Measurements from ENCODE around the gene LPP. TPM values are rescaled to one million over a fixed set of nuclear protein-coding genes. Genes with fewer than 3 reads are reported as not detected.

The LPP gene
- total RNA-seq, 1 experiment from 2014 or later, result 54.0 TPM

- TF ChIP-seq EGR1 (IDR thresholded peaks at IDR 0.05; ENCODE audit: low read depth) (no peak), POLR2AphosphoS5 (IDR thresholded peaks at IDR 0.05; ENCODE audit: low read depth, low read length) (no peak), CBX3 (IDR thresholded peaks at IDR 0.05; ENCODE audit: low read depth) (no peak)
- TF ChIP-seq, protein P1, sequence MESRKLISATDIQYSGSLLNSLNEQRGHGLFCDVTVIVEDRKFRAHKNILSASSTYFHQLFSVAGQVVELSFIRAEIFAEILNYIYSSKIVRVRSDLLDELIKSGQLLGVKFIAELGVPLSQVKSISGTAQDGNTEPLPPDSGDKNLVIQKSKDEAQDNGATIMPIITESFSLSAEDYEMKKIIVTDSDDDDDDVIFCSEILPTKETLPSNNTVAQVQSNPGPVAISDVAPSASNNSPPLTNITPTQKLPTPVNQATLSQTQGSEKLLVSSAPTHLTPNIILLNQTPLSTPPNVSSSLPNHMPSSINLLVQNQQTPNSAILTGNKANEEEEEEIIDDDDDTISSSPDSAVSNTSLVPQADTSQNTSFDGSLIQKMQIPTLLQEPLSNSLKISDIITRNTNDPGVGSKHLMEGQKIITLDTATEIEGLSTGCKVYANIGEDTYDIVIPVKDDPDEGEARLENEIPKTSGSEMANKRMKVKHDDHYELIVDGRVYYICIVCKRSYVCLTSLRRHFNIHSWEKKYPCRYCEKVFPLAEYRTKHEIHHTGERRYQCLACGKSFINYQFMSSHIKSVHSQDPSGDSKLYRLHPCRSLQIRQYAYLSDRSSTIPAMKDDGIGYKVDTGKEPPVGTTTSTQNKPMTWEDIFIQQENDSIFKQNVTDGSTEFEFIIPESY (IDR thresholded peaks at IDR 0.05; ENCODE audit: extremely low read depth, insufficient replicate concordance, low read length), result no peak
Measured at GRCh38 chr3:188546835-188547670, 393.1 kb downstream of the LPP start (continued).

- Histone ChIP-seq H3K4me2 (ENCODE audit: low read length) (no peak overlapping the region), H2AFZ (ENCODE audit: low read depth, low read length, poor library complexity, severe bottlenecking) (no peak overlapping the region), H3K36me3 (ENCODE audit: control insufficient read depth in 1 of 2, insufficient read depth in 2 of 2, low read length in 2 of 2) (no peaks in the 10 kb centered on the region), H3K27me3 (ENCODE audit: insufficient read depth, low read length) (no peaks in the 10 kb centered on the region), H3K4me1 (ENCODE audit: control insufficient read depth in 1 of 2, insufficient read depth in 2 of 2, low read length in 2 of 2) (no peaks in the 10 kb centered on the region), H3K9me3 (ENCODE audit: control insufficient read depth in 1 of 2, insufficient read depth in 1 of 2, low read depth in 1 of 2, low read length in 2 of 2) (no peaks in the 10 kb centered on the region), H3K4me3 (replicated peaks in 1 of 2; ENCODE audit: low read depth in 1 of 2, low read length in 2 of 2) (no peak overlapping the region), H3K27ac (ENCODE audit: low read depth, low read length) (no peak overlapping the region), H3K79me2 (ENCODE audit: insufficient read depth, low read length) (no peaks in the 10 kb centered on the region), H4K20me1 (ENCODE audit: insufficient read depth) (no peaks in the 10 kb centered on the region), H3K9me2 (ENCODE audit: insufficient read depth) (no peaks in the 10 kb centered on the region), H3K9ac (ENCODE audit: low read length) (no peak overlapping the region)
- ChIA-PET CTCF (no interaction called here), POLR2A (no interaction called here), RAD21 (ENCODE audit: low non-redundant PET in 1 of 2, low total read pairs in 2 of 2, uncharacterized antibody in 2 of 2, unreplicated experiment in 2 of 2) (no interaction called here)
- intact Hi-C loops (cut with micrococcal nuclease), result no loop called here
- DNase-seq (ENCODE audit: low read depth, low spot score), result no peak
- no TSS peak for BruUV-seq (replicated peaks)
- TF ChIP-seq EZH2 (IDR thresholded peaks at IDR 0.05) (no peak), POLR2AphosphoS5 (IDR thresholded peaks at IDR 0.05; ENCODE audit: low read depth, low read length) (no peak), CBX3 (IDR thresholded peaks at IDR 0.05; ENCODE audit: low read depth) (no peak), SIN3A (IDR thresholded peaks at IDR 0.05; ENCODE audit: low read depth) (no peak), ZNF274 (IDR thresholded peaks at IDR 0.05; ENCODE audit: low read depth, low read length) (no peak), EZH2phosphoT487 (IDR thresholded peaks at IDR 0.05; ENCODE audit: borderline replicate concordance) (no peak), RAD21 (IDR thresholded peaks at IDR 0.05; ENCODE audit: low read depth) (no peak), CTCF (IDR thresholded peaks at IDR 0.05 in 2 of 3, conservative IDR thresholded peaks at IDR 0.05 in 1 of 3; ENCODE audit: borderline replicate concordance in 1 of 3, insufficient read depth in 1 of 3, low read depth in 2 of 3, low read length in 2 of 3) (no peak), JUND (IDR thresholded peaks at IDR 0.05) (no peak), SRF (IDR thresholded peaks at IDR 0.05; ENCODE audit: low read depth) (no peak), TCF7L2 (IDR thresholded peaks at IDR 0.05; ENCODE audit: borderline replicate concordance, extremely low read depth, insufficient read depth, insufficient read length) (no peak), CEBPB (IDR thresholded peaks at IDR 0.05; ENCODE audit: low read depth) (no peak), SP1 (IDR thresholded peaks at IDR 0.05; ENCODE audit: low read depth) (no peak), FOSL1 (IDR thresholded peaks at IDR 0.05; ENCODE audit: low read depth) (no peak)
- TF ChIP-seq, protein P2, sequence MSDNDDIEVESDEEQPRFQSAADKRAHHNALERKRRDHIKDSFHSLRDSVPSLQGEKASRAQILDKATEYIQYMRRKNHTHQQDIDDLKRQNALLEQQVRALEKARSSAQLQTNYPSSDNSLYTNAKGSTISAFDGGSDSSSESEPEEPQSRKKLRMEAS (IDR thresholded peaks at IDR 0.05), result no peak
- TF ChIP-seq, protein P1 (IDR thresholded peaks at IDR 0.05; ENCODE audit: extremely low read depth, insufficient replicate concordance, low read length), result no peak
- no peak for ATAC-seq
Measured at GRCh38 chr3:188553569-188553968, 399.6 kb downstream of the LPP start.
